GM18499 (cell line): ENCODE measurements around the gene ATP6V1G3.
A peak's percentile ranks its signal among the peaks of the same experiment; 100 is the strongest.
"Not testable (repeated sequence)": the region's sequence is repeated elsewhere in the genome, so short reads cannot be mapped to it uniquely, and the experiment has no call there.

Experiments
- ATAC-seq: cut with Tn5 transposase; IDR thresholded peaks from one replicate; pipeline ENCODE4 v1.9.1; 2021; ENCODE audit warnings: moderate number of reproducible peaks; ENCODE audit not compliant: insufficient read depth, unreplicated experiment

Gene ATP6V1G3

GRCh38 chr1:198540580-198540979 lies at the start of gene ATP6V1G3:
TSS of gene ATP6V1G3 (minus strand) at chr1:198540680. CDS start at chr1:198540650, 30 bp downstream.
- no peak for ATAC-seq

GRCh38 chr1:198588845-198589244 lies 48.4 kb upstream of the ATP6V1G3 start:
- ATAC-seq, result no peak

GRCh38 chr1:198584163-198584562 lies 43.7 kb upstream of the ATP6V1G3 start:
- ATAC-seq, result no peak

GRCh38 chr1:198583209-198583802 lies 42.8 kb upstream of the ATP6V1G3 start:
- not testable (repeated sequence) for ATAC-seq

GRCh38 chr1:198577444-198577843 lies 37.0 kb upstream of the ATP6V1G3 start:
- no peak for ATAC-seq

GRCh38 chr1:198575798-198576641 lies 35.5 kb upstream of the ATP6V1G3 start:
- peak; percentile 83 for ATAC-seq

- no peak for ATAC-seq
Observed at GRCh38 chr1:198575292-198575691, 34.8 kb upstream of the ATP6V1G3 start.

GRCh38 chr1:198574325-198574724 lies 33.8 kb upstream of the ATP6V1G3 start:
- no peak for ATAC-seq

GRCh38 chr1:198564716-198565115 lies 24.2 kb upstream of the ATP6V1G3 start:
- ATAC-seq, result no peak

GRCh38 chr1:198564157-198564556 lies 23.7 kb upstream of the ATP6V1G3 start:
- no peak for ATAC-seq

- no peak for ATAC-seq
Observed at GRCh38 chr1:198563583-198563982, 23.1 kb upstream of the ATP6V1G3 start.

GRCh38 chr1:198560161-198560560 lies 19.7 kb upstream of the ATP6V1G3 start:
- no peak for ATAC-seq

- ATAC-seq, result no peak
Observed at GRCh38 chr1:198559362-198559761, 18.9 kb upstream of the ATP6V1G3 start.

GRCh38 chr1:198558402-198558801 lies 17.9 kb upstream of the ATP6V1G3 start:
- ATAC-seq, result no peak

GRCh38 chr1:198556971-198557370 lies 16.5 kb upstream of the ATP6V1G3 start:
- peak; percentile 69 for ATAC-seq

- ATAC-seq, result no peak
Observed at GRCh38 chr1:198552668-198553416, 12.4 kb upstream of the ATP6V1G3 start.

- ATAC-seq, result no peak
Observed at GRCh38 chr1:198550941-198551524, 10.6 kb upstream of the ATP6V1G3 start.

- peak; percentile 73 for ATAC-seq
Observed at GRCh38 chr1:198549866-198550265, 9.4 kb upstream of the ATP6V1G3 start.

- no peak for ATAC-seq
Observed at GRCh38 chr1:198548890-198549289, 8.4 kb upstream of the ATP6V1G3 start.

GRCh38 chr1:198545156-198545555 lies 4.7 kb upstream of the ATP6V1G3 start:
- ATAC-seq, result no peak

GRCh38 chr1:198544265-198544664 lies 3.8 kb upstream of the ATP6V1G3 start:
- no peak for ATAC-seq
